Suprapubic skin (tissue), 3 donors: ENCODE measurements around the gene SYT2.

Experiments
- POLR2A ChIP-seq, 2 donors: fragments of 450-650 bp; IDR thresholded peaks; one replicate each; pipeline ENCODE4 v1.6.1; 2017; ENCODE audit warnings: antibody characterized with exemption in 2 of 2, mild to moderate bottlenecking in 2 of 2, moderate library complexity in 2 of 2
- TF ChIP-seq, protein P1 (sequence below), 2 donors: fragments of 200-600 bp in 1 of 2; fragments of 450-650 bp in 1 of 2; sonication (generic) in 1 of 2; IDR thresholded peaks; one replicate each; pipeline ENCODE4 v1.5.1; 2016 to 2019; ENCODE audit warnings: antibody characterized with exemption in 2 of 2, mild to moderate bottlenecking in 1 of 2, moderate library complexity in 1 of 2

DNA sequence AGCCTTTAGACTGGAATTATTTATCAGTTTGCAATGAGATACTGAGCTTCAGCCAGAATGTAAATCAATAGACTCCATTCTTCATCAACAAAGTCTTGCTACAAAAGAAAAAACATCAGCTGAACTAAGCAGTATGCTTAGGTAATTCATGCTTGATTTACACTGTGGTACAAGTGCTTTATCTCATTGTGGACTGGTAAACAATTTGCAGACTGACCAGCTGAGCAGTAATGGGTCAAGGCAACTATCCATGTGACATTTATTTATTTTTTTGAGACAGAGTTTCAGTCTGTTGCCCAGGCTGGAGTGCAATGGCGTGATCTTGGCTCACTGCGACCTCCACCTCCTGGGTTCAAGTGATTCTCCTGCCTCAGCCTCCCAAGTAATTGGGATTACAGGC, 39.8 kb upstream of the SYT2 start:
- no peak for TF ChIP-seq POLR2A (IDR thresholded peaks at IDR 0.05)
- TF ChIP-seq, protein P1, sequence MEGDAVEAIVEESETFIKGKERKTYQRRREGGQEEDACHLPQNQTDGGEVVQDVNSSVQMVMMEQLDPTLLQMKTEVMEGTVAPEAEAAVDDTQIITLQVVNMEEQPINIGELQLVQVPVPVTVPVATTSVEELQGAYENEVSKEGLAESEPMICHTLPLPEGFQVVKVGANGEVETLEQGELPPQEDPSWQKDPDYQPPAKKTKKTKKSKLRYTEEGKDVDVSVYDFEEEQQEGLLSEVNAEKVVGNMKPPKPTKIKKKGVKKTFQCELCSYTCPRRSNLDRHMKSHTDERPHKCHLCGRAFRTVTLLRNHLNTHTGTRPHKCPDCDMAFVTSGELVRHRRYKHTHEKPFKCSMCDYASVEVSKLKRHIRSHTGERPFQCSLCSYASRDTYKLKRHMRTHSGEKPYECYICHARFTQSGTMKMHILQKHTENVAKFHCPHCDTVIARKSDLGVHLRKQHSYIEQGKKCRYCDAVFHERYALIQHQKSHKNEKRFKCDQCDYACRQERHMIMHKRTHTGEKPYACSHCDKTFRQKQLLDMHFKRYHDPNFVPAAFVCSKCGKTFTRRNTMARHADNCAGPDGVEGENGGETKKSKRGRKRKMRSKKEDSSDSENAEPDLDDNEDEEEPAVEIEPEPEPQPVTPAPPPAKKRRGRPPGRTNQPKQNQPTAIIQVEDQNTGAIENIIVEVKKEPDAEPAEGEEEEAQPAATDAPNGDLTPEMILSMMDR (IDR thresholded peaks at IDR 0.05): no peak
